ENCODE measurements around the gene GPBP1L1. TPM values are rescaled to one million over a fixed set of nuclear protein-coding genes. Genes with fewer than 3 reads are reported as not detected.

GPBP1L1 gene
- total and polyA plus RNA-seq, 9 of the 15 experiments (the other 6 are each of a cell fraction or from before 2014, with no cell fraction given): 86.0 to 216 (median 138) TPM

DNA sequence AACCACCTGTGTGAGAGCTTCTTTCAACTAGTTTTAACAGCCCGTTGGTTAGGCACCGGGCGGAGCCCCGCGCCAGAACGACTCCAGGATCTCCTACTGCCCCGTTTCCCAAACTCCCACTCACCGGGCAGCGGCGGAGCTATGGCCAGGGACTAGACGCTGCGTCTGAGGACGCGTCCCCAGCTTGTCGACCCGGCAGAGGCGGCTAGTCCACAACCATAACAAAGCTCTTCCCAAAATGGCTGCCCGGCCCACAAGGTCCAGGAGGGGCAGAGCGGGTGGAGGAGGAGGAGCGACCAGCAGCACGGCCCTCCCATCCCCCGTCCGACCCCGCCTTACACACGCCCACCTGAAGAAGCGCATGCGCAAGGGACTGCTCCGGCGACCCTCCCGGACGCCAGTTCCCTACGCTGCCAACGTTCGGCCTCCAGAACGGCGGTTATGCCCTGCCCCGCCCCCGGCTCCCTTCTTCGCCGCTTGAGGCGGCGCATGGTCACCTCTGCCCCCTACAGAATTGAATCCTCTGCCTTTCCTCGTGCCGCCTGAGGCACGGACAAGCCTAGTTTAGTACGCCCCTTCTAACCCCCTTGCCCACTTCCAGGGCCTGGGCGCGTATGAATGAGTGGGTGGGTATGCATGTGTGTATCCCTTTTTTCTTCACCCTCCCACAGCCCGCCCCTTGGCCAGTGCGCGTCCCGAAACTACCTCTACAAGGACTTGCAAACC lies at the start of gene GPBP1L1 (continued):
- TF ChIP-seq USF1 (CRISPR knock-in tag; IDR thresholded peaks at IDR 0.05) (peak; percentile 26; the same call in 1 of the 2 replicates), ZNF75A (CRISPR knock-in tag; IDR thresholded peaks at IDR 0.05) (peak; percentile 62; the same call in 1 of the 2 replicates), ZFP36 (IDR thresholded peaks at IDR 0.05; ENCODE audit: low read depth, low read length, partially characterized antibody) (no peak), BRCA1 (IDR thresholded peaks at IDR 0.05) (no peak), BRCA1 (CRISPR knock-in tag; IDR thresholded peaks at IDR 0.05) (no peak), DIDO1 (tag; IDR thresholded peaks at IDR 0.05; ENCODE audit: low read depth) (peak; percentile 73; the same call in 1 of the 2 replicates), SMARCA5 (IDR thresholded peaks at IDR 0.05) (no peak), MTA1 (IDR thresholded peaks at IDR 0.05; ENCODE audit: borderline replicate concordance) (peak; percentile 33; the same call in 1 of the 2 replicates), CBX1 (IDR thresholded peaks at IDR 0.05; ENCODE audit: low read depth) (peak; percentile 94)
- TF ChIP-seq, protein P1, sequence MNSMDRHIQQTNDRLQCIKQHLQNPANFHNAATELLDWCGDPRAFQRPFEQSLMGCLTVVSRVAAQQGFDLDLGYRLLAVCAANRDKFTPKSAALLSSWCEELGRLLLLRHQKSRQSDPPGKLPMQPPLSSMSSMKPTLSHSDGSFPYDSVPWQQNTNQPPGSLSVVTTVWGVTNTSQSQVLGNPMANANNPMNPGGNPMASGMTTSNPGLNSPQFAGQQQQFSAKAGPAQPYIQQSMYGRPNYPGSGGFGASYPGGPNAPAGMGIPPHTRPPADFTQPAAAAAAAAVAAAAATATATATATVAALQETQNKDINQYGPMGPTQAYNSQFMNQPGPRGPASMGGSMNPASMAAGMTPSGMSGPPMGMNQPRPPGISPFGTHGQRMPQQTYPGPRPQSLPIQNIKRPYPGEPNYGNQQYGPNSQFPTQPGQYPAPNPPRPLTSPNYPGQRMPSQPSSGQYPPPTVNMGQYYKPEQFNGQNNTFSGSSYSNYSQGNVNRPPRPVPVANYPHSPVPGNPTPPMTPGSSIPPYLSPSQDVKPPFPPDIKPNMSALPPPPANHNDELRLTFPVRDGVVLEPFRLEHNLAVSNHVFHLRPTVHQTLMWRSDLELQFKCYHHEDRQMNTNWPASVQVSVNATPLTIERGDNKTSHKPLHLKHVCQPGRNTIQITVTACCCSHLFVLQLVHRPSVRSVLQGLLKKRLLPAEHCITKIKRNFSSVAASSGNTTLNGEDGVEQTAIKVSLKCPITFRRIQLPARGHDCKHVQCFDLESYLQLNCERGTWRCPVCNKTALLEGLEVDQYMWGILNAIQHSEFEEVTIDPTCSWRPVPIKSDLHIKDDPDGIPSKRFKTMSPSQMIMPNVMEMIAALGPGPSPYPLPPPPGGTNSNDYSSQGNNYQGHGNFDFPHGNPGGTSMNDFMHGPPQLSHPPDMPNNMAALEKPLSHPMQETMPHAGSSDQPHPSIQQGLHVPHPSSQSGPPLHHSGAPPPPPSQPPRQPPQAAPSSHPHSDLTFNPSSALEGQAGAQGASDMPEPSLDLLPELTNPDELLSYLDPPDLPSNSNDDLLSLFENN (IDR thresholded peaks at IDR 0.05; ENCODE audit: low read depth in 2 of 2, low read length in 2 of 2): peak in 1 of 2 experiments; percentile 57; a peak in 2 of 4 replicates
- TF ChIP-seq, protein P2, sequence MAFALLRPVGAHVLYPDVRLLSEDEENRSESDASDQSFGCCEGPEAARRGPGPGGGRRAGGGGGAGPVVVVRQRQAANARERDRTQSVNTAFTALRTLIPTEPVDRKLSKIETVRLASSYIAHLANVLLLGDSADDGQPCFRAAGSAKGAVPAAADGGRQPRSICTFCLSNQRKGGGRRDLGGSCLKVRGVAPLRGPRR (CRISPR knock-in tag; IDR thresholded peaks at IDR 0.05): peak; percentile 81; the same call in 1 of the 2 replicates
- TF ChIP-seq, protein P3, sequence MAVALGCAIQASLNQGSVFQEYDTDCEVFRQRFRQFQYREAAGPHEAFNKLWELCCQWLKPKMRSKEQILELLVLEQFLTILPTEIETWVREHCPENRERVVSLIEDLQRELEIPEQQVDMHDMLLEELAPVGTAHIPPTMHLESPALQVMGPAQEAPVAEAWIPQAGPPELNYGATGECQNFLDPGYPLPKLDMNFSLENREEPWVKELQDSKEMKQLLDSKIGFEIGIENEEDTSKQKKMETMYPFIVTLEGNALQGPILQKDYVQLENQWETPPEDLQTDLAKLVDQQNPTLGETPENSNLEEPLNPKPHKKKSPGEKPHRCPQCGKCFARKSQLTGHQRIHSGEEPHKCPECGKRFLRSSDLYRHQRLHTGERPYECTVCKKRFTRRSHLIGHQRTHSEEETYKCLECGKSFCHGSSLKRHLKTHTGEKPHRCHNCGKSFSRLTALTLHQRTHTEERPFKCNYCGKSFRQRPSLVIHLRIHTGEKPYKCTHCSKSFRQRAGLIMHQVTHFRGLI (CRISPR knock-in tag; IDR thresholded peaks at IDR 0.05): 0 out of 2 replicates have a peak, but pooled peaks have one; percentile 23
- TF ChIP-seq, protein P4, sequence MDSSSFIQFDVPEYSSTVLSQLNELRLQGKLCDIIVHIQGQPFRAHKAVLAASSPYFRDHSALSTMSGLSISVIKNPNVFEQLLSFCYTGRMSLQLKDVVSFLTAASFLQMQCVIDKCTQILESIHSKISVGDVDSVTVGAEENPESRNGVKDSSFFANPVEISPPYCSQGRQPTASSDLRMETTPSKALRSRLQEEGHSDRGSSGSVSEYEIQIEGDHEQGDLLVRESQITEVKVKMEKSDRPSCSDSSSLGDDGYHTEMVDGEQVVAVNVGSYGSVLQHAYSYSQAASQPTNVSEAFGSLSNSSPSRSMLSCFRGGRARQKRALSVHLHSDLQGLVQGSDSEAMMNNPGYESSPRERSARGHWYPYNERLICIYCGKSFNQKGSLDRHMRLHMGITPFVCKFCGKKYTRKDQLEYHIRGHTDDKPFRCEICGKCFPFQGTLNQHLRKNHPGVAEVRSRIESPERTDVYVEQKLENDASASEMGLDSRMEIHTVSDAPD (CRISPR knock-in tag; IDR thresholded peaks at IDR 0.05): 0 out of 2 replicates have a peak, but pooled peaks have one; percentile 10
- TF ChIP-seq, protein P5, sequence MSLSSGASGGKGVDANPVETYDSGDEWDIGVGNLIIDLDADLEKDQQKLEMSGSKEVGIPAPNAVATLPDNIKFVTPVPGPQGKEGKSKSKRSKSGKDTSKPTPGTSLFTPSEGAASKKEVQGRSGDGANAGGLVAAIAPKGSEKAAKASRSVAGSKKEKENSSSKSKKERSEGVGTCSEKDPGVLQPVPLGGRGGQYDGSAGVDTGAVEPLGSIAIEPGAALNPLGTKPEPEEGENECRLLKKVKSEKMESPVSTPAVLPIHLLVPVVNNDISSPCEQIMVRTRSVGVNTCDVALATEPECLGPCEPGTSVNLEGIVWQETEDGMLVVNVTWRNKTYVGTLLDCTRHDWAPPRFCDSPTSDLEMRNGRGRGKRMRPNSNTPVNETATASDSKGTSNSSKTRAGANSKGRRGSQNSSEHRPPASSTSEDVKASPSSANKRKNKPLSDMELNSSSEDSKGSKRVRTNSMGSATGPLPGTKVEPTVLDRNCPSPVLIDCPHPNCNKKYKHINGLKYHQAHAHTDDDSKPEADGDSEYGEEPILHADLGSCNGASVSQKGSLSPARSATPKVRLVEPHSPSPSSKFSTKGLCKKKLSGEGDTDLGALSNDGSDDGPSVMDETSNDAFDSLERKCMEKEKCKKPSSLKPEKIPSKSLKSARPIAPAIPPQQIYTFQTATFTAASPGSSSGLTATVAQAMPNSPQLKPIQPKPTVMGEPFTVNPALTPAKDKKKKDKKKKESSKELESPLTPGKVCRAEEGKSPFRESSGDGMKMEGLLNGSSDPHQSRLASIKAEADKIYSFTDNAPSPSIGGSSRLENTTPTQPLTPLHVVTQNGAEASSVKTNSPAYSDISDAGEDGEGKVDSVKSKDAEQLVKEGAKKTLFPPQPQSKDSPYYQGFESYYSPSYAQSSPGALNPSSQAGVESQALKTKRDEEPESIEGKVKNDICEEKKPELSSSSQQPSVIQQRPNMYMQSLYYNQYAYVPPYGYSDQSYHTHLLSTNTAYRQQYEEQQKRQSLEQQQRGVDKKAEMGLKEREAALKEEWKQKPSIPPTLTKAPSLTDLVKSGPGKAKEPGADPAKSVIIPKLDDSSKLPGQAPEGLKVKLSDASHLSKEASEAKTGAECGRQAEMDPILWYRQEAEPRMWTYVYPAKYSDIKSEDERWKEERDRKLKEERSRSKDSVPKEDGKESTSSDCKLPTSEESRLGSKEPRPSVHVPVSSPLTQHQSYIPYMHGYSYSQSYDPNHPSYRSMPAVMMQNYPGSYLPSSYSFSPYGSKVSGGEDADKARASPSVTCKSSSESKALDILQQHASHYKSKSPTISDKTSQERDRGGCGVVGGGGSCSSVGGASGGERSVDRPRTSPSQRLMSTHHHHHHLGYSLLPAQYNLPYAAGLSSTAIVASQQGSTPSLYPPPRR (CRISPR knock-in tag; IDR thresholded peaks at IDR 0.05; ENCODE audit: borderline replicate concordance): peak; percentile 75; the same call in 1 of the 2 replicates

All from K562 (cell line).